HG03108 (cell line): ENCODE results near the gene CHPF.

Experiments
- ATAC-seq: cut with Tn5 transposase; IDR thresholded peaks from one replicate; pipeline ENCODE4 v1.9.1; 2021; ENCODE audit warnings: moderate library complexity; ENCODE audit not compliant: unreplicated experiment

The CHPF gene

GRCh38 chr2:219569041-219569440 lies 25.4 kb upstream of the CHPF start:
- no peak for ATAC-seq

- no peak for ATAC-seq
Observed at GRCh38 chr2:219567791-219568361, 24.3 kb upstream of the CHPF start.

- ATAC-seq = no peak
Observed at GRCh38 chr2:219567131-219567530, 23.5 kb upstream of the CHPF start.

GRCh38 chr2:219566640-219567039 lies 23.0 kb upstream of the CHPF start:
- ATAC-seq = no peak

DNA sequence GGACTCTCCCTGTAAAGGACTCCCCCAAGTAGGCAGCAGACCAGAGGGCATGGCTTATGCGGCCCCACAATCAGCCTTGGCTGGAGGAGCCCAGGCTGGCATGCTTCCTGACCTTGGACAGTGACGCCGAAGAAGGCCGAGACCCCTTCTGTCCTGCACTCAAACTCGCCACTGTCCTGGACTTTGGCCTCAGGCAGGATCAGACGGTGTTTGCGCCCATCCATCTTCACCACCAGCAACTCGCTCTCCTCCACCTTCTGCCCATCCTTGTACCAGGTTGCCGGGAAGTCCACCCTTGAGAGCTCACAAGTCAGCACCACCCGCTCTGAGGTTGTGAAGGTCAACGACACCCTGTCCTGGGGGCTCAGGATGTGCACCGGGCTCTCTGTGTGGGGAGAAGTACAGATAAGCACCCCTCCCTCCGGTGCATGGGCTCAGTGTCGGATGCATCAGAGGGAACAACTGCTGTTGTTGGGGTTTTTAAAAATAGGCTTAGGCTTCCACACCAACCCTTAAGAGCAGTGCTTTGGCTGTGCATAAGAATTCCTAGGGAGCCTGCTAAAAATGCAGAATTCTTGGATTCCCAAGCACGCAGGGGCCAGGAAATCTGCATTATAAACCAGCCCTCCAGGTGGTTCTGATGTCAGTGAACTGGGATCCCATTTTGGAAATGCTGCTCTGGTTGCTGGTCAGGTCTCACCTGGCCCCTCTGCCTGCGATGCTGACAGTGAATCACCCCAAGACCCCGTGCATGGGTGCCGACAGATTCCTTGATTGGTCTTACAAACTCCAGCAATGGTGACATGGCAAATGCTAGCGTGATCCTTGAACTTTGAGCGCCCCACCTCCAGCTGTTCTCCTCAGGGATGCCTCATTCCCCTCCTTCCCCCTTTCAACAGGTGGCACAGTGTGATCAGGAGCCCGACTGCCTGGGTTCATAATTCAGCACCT lies 21.8 kb upstream of the CHPF start:
- no peak for ATAC-seq

DNA sequence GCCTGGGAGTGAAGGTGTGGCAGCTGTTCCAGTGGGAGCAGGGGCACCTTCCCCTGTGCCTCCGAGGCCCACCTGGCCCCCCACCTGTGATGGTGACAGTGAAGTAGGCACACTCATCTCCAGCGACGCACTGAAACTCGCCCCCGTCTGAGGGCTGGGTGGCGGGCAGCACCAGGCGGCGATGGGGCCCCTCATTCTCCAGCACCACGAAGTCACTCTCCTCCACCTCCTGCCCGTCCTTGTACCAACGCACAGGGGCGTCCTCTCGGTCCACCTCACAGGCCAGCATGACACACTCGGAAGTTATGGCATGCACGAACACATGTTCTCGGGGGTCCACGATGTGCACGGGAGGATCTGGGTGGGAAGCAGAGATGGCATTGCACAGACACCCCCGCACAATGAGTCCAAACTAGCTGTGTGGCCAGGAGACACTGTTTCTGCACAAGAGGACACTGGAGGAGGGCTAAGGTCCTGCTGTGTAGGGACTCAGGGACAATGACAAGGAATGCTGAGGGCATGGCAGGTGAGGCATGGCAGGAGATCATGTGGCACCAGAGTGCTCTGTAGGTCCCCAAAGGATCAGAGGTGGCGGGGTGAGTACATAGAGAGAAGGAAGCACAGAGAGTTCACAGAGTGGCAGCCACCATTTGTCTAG lies 19.8 kb upstream of the CHPF start:
- ATAC-seq = no peak

DNA sequence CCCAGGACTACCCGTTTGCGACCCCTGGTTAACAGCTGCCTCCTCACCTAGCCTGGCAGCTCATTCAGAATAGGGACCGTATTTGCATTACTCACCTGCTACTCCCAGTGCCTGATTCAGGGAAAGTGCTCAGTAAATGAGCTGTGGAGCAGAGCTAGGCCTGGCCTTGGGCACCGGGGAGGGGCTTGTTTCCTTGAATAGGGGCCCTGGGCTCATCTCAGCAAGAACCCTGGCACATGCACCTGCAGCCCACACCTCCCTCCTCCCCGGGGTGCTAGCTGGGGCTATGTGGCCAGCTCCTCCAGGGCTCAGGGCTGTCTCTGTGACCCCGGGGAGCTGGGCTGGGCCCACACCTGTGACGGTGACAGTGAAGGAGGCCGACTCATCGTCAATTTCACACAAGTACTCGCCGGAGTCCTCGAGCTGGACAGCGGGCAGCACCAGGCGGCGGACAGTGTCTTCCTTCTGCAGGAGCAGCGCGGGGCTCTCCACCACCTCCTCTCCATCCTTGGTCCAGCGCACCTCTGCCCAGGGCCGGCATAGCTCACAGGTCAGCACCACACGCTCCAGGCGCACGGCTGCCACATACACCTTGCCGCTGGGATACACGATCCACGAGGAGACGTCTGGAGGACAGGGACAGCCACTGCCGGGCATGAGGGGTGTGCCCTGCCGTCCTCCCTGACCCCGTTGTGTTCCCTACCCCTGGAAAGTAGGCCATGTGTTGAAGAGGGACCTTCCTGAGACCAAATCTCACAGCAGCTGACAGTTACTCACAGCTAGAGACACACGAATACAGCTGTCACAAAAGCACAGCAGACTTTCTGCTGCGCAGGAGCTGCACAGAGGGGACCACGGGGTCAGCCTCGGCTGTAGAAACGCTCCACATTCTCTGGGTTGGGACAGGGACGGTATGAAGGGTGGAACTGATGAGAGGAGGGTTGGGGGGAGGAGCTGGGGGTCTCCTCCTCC lies 18.7 kb upstream of the CHPF start:
- no peak for ATAC-seq

DNA sequence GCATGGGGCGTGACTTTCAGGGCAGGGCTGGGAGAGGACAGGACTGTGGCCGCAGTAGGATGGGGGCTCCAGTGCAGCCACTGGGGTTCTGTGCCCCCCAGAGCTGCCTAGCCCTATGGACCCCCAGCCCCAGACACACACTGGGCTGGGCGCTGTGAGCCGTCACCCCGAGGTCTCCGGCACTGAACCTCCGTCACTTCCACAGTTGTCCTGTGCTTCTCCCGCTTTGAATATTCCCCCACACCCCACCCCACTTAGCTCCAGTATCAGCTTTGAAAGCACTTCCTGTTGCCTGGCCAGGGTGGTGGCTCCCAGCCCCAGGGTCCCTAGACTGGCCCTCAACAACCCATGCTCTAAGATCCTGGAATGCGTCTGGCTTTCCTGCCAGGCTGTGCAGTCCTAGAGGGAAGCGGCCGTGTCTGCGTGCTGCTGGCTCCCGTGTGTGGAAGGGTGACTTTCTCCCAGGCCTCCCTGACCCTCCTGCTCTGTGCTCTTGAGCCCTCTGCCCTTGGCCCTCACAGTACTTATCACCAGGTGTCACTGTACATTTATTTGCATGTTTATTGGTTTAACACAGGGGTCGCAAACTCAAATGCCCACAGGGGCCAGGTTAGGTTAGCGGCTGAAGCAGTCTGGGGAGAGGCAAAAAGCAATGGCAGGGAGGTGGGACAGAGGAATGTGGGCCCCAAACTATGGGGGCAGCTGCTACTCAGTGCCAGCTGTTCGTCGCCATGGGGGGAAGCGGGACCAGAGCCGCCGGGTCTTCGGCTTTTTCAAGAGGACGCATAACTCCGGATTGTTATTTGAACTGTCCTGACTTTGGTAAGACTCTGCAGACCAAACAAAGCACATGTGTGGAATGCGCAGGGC lies 17.8 kb upstream of the CHPF start:
- no peak for ATAC-seq

DNA sequence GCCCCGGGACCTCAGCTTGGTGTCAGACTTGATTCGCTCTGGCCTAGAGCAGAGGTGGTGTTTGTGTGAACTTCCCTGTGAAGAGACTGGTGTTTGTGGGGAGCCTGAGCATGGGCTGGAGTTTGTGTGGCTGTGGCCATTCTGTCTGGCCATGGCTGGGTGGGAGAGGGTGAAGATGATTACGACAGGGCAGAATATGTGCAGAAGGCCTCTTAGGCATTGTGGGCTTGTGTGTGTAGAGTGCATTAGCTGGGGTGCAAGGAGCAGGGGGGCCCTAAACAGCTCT lies 17.2 kb upstream of the CHPF start:
- ATAC-seq = no peak

DNA sequence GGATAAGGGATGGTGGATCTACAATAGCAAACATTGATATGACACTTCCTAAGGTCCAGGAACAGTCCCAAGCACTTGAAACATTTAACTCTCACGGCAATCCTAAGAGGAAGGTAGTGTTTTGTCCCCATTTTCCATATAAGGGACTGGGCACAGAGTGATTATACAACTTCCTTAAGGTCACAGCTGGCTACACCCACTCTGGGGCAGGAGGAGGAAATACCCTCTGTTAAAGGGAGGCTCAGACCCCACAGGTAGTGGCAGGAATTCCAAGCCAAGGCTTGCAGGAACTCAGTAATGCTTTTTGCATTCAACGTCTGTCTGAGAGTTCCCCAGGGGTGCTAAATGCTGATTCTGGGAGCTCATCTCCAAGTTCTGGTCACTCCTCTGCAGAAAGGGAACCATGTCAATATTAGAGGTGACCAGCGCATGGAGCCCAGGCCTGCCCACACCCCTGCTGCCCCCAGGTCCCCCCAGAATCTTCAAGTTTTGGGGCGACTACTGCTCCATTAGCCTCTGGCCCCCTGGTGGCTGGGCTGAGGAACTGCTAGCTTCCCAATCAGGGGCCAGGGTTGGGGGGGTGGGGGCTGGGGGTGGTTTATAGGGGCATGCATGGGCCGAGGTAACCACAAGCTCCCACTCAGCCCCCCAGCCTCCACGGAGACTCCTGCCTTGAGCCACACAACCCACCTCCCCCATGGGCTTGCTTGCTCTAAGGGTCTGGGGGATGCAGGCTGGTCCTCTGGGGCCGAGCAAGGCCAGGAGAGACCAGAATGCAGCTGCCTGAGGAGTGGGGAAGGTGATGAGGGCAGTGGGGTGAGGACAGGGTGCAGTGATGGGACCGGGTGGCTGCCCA lies 16.7 kb upstream of the CHPF start:
- ATAC-seq = no peak

DNA sequence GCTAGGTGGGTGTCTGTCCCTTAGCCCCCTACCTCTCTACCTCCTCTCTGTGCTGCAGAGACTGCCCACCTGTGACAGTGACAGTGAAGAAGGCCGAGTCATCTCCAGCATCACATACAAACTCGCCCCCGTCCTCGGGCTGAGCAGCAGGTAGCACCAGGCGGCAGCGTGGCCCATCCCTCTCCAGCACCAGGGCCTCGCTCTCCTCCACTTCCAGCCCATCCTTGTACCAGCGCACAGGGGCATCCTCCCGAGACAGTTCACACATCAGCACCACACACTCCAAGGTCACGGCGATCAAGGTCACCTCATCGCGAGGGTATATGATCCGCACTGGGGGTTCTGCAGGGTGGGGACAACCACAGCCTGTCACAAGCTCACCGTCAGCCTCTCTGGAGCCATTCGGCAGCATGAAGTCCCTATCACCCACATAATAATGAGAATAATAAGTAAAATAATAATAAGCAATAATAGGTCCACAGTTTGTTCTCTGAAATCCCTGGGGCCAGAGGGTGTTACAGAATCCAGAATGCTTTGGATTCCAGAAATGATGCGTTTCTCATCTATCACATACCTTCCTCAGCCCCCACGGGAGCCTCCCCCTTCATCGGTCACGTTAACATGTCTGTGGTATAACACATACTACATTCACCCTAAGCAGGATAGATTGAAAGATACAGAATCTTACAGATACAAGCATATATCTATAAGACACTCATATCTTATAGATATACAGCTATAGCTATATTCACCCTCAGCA lies 15.7 kb upstream of the CHPF start:
- no peak for ATAC-seq

DNA sequence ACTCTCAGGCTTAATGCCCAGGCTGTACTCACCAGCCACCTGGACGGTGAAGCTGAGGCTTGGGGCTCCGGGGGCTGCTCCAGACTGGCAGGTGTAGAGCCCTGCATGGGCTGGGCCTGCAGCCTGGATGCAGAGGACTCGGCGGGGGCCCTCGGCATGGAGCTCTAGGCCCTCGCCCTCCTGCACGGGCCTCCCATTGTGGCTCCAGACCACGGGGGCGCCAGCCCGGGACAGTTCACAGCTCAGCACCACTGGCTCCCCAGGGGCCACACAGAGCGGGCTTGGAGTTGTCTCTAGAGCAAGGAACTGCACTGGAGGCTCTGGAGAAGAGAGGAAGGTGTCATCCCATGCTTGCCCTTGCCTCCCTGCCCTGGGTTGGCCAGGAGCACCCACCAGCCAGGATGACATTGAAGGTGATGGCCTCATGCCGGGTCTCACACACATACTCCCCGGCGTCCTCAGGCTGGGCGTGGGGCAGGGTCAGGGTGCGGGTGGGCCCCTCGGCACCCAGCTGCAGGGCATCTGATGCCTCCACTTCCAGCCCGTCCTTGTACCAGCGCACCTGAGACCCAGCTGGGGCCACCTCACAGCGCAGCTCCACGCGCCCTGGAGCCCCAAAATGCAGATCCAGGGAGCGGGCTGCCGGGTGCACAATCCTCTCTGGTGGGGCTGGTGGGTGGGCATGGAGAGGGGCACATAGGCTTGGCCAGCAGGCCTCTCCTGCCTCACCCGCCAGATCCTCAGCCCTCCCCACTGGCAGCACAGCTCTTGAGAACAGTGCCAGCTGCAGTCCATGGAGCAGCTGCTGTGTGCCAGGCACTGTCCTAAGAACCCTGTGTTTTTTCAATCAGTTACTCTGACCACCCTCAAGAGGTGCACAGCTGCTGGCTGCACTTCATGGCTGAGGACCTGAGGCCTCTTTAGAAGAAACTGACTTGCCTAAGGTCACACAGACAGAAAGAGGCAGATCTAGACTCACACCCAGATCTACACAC lies 14.5 kb upstream of the CHPF start:
- no peak for ATAC-seq

DNA sequence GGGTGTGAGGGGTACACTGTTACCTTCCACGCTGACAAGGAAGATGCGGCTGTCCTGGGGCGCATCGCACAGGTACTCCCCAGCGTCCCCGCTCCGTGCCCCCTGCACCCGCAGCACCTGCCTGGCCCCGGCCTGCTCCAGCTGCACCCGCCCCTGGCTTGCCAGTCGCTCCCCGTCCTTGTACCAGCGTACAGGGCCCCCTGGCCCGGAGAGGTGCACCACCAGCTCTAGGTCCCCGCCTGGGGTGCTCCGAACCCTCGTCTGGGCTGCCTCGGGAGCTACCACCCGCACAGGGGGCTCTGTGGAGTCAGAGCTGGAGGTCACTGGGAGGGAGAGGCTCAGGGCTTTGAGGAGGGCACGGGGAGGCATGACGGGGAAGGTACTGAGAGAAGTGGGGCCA lies 13.7 kb upstream of the CHPF start:
- no peak for ATAC-seq

DNA sequence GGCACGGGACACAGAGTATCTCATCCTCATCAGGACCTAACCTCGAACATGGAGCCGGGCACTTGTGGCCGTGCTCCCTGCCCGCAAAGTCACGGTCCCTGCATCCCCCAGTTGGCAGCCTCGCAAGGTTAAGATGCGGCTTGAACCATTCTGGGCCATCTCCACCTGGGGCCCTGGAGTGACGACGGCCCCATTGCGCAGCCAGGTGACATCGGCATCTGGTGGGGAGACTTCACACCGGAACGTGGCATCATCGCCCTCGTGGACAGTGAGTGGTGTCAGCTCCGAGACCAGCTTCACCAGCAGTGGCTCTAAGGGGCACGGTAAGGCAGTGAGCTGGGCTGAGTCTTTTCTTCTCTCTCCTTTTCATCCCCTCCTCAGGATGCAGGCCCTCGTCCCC lies 12.8 kb upstream of the CHPF start:
- no peak for ATAC-seq

- no peak for ATAC-seq
Observed at GRCh38 chr2:219555956-219556355, 12.3 kb upstream of the CHPF start.

- no peak for ATAC-seq
Observed at GRCh38 chr2:219554350-219554749, 10.7 kb upstream of the CHPF start.

GRCh38 chr2:219553463-219553963 lies 9.9 kb upstream of the CHPF start:
- ATAC-seq = no peak
